ENCODE results near the gene GUCY2C.
"Not testable (repeated sequence)": the region's sequence is repeated elsewhere in the genome, so short reads cannot be mapped to it uniquely, and the experiment has no call there.

Gene GUCY2C

GRCh38 chr12:14689996-14690395 lies 6.4 kb downstream of the GUCY2C start:
- H3K4me3 ChIP-seq (ENCODE audit: low read depth, low read length), result no peak overlapping the region
- no peak for DNase-seq (ENCODE audit: low read depth)
- no peak for TF ChIP-seq CTCF (IDR thresholded peaks at IDR 0.05; ENCODE audit: low read depth, low read length, missing control alignments)

- DNase-seq (ENCODE audit: low read depth), result no peak
- no peak overlapping the region for H3K4me3 ChIP-seq (ENCODE audit: low read depth, low read length)
- no peak for TF ChIP-seq CTCF (IDR thresholded peaks at IDR 0.05; ENCODE audit: low read depth, low read length, missing control alignments)
Measured at GRCh38 chr12:14689144-14689543, 7.3 kb downstream of the GUCY2C start.

- DNase-seq (ENCODE audit: low read depth); H3K4me3 ChIP-seq (ENCODE audit: low read depth, low read length): not testable (repeated sequence)
Measured at GRCh38 chr12:14682231-14682630, 14.2 kb downstream of the GUCY2C start.

GRCh38 chr12:14681625-14682024 lies 14.8 kb downstream of the GUCY2C start:
- no peak for DNase-seq (ENCODE audit: low read depth)
- no peak for TF ChIP-seq CTCF (IDR thresholded peaks at IDR 0.05; ENCODE audit: low read depth, low read length, missing control alignments)

GRCh38 chr12:14681190-14681589 lies 15.2 kb downstream of the GUCY2C start:
- no peak for TF ChIP-seq CTCF (IDR thresholded peaks at IDR 0.05; ENCODE audit: low read depth, low read length, missing control alignments)
- no peak for DNase-seq (ENCODE audit: low read depth)
- no peak overlapping the region for H3K4me3 ChIP-seq (ENCODE audit: low read depth, low read length)

More at GRCh38 chr12:14681625-14682024, 14.8 kb downstream of the GUCY2C start:
- H3K4me3 ChIP-seq (ENCODE audit: low read depth, low read length), result no peak overlapping the region

- no peak overlapping the region for H3K4me3 ChIP-seq (ENCODE audit: low read depth, low read length)
- no peak for TF ChIP-seq CTCF (IDR thresholded peaks at IDR 0.05; ENCODE audit: low read depth, low read length, missing control alignments)
- no peak for DNase-seq (ENCODE audit: low read depth)
Measured at GRCh38 chr12:14678547-14679150, 17.8 kb downstream of the GUCY2C start.

GRCh38 chr12:14668591-14668990 lies 27.8 kb downstream of the GUCY2C start:
- DNase-seq (ENCODE audit: low read depth), result no peak
- no peak overlapping the region for H3K4me3 ChIP-seq (ENCODE audit: low read depth, low read length)
- no peak for TF ChIP-seq CTCF (IDR thresholded peaks at IDR 0.05; ENCODE audit: low read depth, low read length, missing control alignments)

Measured in GM12864 (cell line).